ENCODE data around the gene CDH13.

CDH13 gene

GRCh38 chr16:82603784-82604411 is 22.9 kb upstream of the CDH13 start:
- TF ChIP-seq, protein P1, sequence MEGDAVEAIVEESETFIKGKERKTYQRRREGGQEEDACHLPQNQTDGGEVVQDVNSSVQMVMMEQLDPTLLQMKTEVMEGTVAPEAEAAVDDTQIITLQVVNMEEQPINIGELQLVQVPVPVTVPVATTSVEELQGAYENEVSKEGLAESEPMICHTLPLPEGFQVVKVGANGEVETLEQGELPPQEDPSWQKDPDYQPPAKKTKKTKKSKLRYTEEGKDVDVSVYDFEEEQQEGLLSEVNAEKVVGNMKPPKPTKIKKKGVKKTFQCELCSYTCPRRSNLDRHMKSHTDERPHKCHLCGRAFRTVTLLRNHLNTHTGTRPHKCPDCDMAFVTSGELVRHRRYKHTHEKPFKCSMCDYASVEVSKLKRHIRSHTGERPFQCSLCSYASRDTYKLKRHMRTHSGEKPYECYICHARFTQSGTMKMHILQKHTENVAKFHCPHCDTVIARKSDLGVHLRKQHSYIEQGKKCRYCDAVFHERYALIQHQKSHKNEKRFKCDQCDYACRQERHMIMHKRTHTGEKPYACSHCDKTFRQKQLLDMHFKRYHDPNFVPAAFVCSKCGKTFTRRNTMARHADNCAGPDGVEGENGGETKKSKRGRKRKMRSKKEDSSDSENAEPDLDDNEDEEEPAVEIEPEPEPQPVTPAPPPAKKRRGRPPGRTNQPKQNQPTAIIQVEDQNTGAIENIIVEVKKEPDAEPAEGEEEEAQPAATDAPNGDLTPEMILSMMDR (IDR thresholded peaks at IDR 0.05; ENCODE audit: control extremely low read depth, extremely low read depth, low read depth, missing control alignments): no peak
- CTCF ChIA-PET: interaction anchor here (0.7 to 1.4 kb wide), 4 partner anchors 8 to 29 kb away, joined by 3 to 5 read pairs (median 3); no protein-coding TSS in a partner anchor
- DNase-seq (ENCODE audit: extremely low spot score): no peak
- POLR2A ChIA-PET: no interaction called here

DNA sequence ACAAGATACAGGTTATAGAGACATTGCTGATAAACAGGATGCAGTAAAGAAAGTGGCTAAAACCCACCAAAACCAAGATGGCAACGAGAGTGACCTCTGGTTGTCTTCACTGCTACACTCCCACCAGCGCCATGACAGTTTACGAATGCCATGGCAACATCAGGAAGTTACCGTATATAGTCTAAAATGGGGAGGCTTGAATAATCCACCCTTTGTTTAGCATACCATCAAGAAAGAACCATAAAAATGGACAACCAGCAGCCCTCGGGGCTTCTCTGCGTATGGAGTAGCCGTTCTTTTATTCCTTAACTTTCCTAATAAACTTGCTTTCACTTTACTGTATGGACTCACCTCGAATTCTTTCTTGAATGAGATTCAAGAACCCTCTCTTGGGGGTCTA is 21.7 kb upstream of the CDH13 start:
- no peak for DNase-seq (ENCODE audit: extremely low spot score)
- ChIA-PET CTCF (no interaction called here), POLR2A (no interaction called here)
- TF ChIP-seq, protein P1 (IDR thresholded peaks at IDR 0.05; ENCODE audit: control extremely low read depth, extremely low read depth, low read depth, missing control alignments): no peak

DNA sequence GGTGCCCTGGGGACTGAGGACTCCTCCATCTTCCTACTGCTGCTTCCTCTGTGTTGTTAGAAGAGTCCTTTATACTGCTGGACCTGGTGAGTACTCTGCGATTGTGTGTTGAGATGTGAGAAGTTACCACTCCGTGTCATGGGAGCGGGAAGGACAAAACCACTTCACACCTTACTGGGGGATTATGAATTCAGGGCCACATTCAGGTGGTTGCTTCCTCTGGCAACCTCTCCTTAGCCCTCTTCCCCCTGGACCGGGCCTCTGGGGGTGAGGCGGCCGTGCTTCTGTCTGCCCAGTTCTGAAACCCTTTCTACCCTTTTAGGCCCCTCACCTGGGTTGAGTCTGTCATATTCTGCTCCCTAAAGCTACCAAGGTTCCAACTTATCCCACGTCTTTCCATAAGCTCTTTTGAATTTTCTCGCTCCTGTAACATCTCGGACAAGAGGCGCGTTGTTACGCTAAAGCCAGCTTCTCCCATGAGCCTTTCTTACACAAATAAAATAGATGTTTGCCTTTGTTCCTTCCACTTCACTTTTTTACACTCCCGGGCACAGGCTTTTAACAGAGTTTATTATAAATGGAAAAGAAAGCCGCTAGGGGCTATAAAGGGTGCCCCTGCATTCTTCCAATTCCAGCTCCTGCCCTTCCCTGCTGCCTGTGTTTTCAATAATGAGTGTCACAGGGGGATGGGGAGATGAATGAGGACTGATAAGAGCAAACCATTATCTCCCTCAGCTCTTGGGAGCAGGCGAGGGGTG is 20.7 kb upstream of the CDH13 start:
- CTCF ChIA-PET: interaction anchor here (1.3 kb wide), 1 partner anchor 12 kb away, joined by 3 read pairs; no protein-coding TSS in a partner anchor
- POLR2A ChIA-PET: no interaction called here
- TF ChIP-seq, protein P1 (IDR thresholded peaks at IDR 0.05; ENCODE audit: control extremely low read depth, extremely low read depth, low read depth, missing control alignments): no peak
- DNase-seq (ENCODE audit: extremely low spot score): no peak

- CTCF ChIA-PET: no interaction called here
- POLR2A ChIA-PET: no interaction called here
- TF ChIP-seq, protein P1 (IDR thresholded peaks at IDR 0.05; ENCODE audit: control extremely low read depth, extremely low read depth, low read depth, missing control alignments): no peak
Measured at GRCh38 chr16:82609140-82609539, 17.6 kb upstream of the CDH13 start.

DNA sequence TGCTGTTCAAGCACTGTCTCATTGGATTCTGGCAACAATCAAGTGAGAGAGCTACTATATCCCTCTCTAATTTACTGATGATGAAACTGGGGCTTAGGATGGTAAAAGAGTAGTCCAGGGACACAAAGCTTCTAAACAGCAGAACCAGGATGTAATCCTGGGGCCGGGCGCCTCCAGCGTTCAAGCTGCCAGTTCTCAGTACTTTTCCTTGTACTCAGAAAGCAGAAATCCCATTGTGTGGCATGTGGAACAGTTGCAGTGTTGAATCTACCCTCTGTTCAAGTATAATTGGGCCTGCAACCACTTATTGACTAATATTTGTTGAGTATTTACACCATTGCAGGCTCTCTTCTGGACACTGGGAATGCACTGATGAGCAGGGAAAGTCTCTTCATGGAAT is 14.5 kb upstream of the CDH13 start:
- DNase-seq (ENCODE audit: extremely low spot score): no peak
- ChIA-PET POLR2A (no interaction called here), CTCF (interaction anchor here (0.8 kb wide), 1 partner anchor 16 kb away, joined by 4 read pairs; no protein-coding TSS in a partner anchor)
- TF ChIP-seq, protein P1 (IDR thresholded peaks at IDR 0.05; ENCODE audit: control extremely low read depth, extremely low read depth, low read depth, missing control alignments): no peak

More at GRCh38 chr16:82609140-82609539, 17.6 kb upstream of the CDH13 start:
- DNase-seq (ENCODE audit: extremely low spot score): no peak

- no peak for DNase-seq (ENCODE audit: extremely low spot score)
- CTCF ChIA-PET: no interaction called here
- POLR2A ChIA-PET: no interaction called here
- TF ChIP-seq, protein P1 (IDR thresholded peaks at IDR 0.05; ENCODE audit: control extremely low read depth, extremely low read depth, low read depth, missing control alignments): no peak
Measured at GRCh38 chr16:82616356-82616755, 10.4 kb upstream of the CDH13 start.

Data from GM10248 (cell line).